GM12892 (cell line): ENCODE results near the gene DESI1.

Source experiments
- POLR2A ChIP-seq: IDR thresholded peaks from 2 replicates; pipeline ENCODE4 v1.6.1; 2011; ENCODE audit warnings: low read depth, low read length, control low read depth
- TAF1 ChIP-seq: IDR thresholded peaks from 2 replicates; pipeline ENCODE4 v1.6.1; 2011; ENCODE audit warnings: low read depth, mild to moderate bottlenecking, control low read depth, low read length, borderline replicate concordance

- TF ChIP-seq POLR2A: no peak
- no peak for TF ChIP-seq TAF1
These were observed 34.9 kb downstream of the DESI1 start for GRCh38 chr22:41585898-41586297.
